Stimulated activated CD4-positive, alpha-beta T cell treated with anti-CD3 and anti-CD28 coated beads, TNF-alpha, amount 100 ng/mL, for 24 hours (primary cell): ENCODE measurements around the gene VARS2.
A peak's percentile ranks its signal among the peaks of the same experiment; 100 is the strongest.

Experiments used
- DNase-seq, 3 experiments: peaks; one replicate each; pipeline ENCODE4 v3.0.0-alpha.2; 2020; ENCODE audit warnings: low read depth in 3 of 3

The VARS2 gene

DNA sequence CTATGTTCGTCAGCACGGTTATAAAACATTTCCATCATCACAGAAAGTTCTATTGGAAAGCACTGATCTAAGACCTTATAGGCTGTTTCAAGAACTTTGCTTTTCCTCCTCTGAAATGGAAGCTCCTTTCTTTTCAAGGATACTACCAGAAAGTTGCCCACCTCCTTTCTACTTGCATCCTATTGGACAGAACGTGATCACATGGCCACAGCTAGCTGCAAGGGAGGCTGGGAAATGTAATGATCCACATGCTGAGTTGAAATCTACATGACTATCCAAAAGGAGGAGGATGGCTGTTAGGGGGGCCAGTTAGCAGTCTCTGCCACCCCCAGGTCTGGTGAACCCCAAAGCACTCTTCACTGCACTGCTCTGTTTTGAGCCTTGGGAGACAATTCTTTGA is 14.6 kb downstream of the VARS2 start:
- no peak for DNase-seq

DNA sequence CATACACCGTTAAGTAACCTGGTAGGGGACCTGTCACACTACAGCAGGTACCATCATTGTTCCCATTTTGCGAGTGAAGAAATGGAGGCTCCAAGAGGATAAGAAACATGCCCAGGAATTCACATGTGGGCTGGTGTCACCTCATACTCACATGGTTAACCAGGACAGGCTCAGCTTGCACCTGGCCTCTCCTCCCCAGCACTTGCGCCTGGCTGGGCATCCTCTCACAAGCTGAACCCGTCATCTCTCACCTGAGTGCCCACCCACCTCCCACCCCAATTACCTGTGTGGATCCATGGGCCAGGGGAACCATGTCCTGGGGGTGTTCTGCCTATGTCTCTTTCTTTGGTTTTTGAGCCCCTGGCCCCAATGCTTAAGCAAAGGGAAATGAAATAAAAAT is 16.5 kb downstream of the VARS2 start:
- no peak for DNase-seq

- no peak for DNase-seq
Observed at GRCh38 chr6:30931272-30931671, 17.2 kb downstream of the VARS2 start.

GRCh38 chr6:30931969-30932645 is 18.1 kb downstream of the VARS2 start, which contains the start of gene SFTA2:
TSS of gene SFTA2 (minus strand) at chr6:30932170. CDS start at chr6:30932096, 74 bp downstream.
- no peak for DNase-seq

DNA sequence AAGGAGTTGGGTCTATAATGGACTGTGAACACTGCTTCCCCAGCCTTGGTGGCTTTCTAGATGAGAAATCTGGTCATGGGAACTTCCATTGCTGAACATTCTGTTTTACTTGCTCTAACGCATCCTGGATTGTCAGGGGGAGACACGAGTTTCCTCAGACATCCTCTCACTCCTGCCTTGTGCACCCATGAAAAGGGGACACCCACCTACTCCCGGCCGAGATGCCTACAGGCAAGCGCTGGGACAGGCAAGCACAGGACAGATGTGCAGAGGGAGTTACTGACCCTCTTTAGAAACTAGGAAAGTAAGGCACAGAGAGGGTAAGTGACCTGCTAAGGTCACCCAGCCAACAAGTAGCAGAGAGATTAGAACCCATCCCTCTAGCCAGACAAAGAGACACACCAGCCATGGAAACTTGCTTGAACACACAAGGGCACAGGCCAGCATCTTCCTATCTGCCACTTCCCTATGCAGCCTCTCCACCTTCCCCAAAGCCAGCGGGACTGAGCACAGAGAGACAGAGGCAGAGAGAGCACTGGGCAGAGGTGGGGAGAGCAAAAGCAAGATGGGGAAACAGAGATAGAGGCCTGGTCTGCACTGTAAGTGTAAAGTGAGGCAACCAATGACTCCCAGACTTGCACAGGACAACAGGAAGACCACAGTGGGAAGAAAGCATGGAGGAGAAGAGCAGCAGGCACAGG is 18.8 kb downstream of the VARS2 start:
- DNase-seq = no peak

DNA sequence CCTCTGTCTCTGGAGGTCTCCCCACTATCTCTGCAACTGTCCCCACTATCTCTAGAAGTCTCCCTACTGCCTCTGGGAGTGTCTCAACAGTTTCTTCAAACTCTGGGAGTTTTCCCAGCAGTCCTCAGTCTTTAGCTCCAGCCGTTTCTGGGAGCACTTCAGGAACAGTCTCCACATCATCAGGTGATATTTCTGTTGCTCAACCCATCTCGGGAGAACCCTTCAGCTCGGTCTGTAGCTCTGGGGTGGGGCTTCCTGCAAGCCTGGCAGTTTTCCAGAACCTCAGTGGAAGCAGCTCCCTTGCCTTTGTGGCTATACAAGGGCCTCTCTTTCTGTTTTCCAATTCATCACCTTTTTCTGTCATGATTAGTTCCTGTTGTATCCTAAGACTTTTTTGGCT is 21.0 kb downstream of the VARS2 start:
- DNase-seq = no peak

- DNase-seq = no peak
Observed at GRCh38 chr6:30937265-30937664, 23.2 kb downstream of the VARS2 start.

GRCh38 chr6:30938730-30939129 is 24.7 kb downstream of the VARS2 start:
- no peak for DNase-seq

GRCh38 chr6:30939473-30939872 is 25.4 kb downstream of the VARS2 start:
- no peak for DNase-seq

- no peak for DNase-seq
Observed at GRCh38 chr6:30940361-30940986, 26.4 kb downstream of the VARS2 start, which contains the start of gene MUCL3. TSS of gene MUCL3 (plus strand) at chr6:30940973. CDS start at chr6:30941000, 27 bp downstream.

DNA sequence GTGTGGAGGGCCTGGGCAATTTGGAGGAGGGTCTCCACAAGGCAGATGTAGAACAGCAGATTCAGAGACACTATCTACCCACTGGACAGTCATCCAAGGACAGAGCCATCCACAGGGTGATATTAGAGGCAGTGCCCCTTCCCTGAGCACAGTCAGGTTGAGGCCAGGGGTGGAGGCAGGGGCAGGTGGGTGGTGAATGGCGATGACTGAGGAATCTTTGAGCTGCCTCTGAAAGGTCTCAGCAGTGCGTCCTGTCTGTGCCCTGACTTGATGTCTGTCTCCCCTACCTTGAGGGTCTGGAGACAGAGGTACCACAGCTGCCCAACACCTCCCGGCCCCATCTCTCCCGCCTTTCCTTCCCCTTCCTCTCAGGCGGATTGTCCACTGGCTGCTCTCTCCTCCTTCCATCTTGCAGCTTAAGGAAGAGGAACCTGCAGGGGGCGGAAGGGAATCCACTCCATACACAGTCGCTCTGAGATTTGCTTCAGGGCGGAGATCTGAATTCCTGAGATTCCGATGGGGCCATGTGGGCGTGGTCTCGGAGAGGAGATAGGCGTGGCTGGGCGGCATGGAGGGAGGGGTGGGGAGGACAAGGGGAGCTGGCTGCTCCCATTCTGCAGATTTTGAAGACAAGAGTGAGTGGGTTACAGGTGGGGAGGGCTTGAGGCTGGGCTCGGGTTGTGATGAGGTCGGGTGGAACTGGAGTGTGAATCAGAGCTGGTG is 28.5 kb downstream of the VARS2 start:
- DNase-seq = no peak

DNA sequence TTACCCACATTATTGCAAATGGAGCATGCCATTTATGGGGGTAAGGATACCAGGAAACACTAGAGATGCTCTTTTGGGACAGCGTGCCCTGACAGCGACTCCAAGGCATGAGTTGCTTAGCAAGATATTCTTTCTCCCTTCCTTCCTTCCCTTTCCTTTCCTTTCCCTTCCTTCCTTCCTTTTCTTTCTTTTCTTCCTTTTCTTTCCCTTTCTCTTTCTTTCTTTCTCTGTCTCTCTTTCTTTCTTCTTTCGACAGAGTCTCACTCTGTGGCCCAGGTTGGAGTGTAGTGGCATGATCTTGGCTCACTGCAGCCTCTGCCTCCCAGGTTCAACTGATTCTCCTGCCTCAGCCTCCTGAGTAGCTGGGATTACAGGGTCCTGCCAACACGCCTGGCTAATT is 30.0 kb downstream of the VARS2 start:
- DNase-seq = no peak

- no peak for DNase-seq
Observed at GRCh38 chr6:30945281-30945680, 31.2 kb downstream of the VARS2 start.

- no peak for DNase-seq
Observed at GRCh38 chr6:30947231-30947630, 33.2 kb downstream of the VARS2 start.

DNA sequence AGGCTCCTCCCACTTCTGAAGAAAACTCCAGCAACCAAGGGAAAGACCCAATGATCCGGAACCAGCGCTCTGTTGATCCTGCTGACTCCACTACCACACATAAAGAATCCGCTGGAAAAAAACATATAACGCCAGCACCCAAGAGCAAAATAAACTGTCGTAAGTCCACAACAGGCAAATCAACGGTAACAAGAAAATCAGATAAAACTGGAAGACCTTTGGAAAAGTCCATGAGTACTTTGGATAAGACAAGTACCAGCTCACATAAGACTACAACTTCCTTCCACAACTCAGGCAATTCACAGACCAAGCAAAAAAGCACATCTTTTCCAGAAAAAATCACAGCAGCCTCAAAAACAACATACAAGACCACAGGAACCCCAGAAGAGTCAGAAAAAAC is 34.8 kb downstream of the VARS2 start:
- no peak for DNase-seq

DNA sequence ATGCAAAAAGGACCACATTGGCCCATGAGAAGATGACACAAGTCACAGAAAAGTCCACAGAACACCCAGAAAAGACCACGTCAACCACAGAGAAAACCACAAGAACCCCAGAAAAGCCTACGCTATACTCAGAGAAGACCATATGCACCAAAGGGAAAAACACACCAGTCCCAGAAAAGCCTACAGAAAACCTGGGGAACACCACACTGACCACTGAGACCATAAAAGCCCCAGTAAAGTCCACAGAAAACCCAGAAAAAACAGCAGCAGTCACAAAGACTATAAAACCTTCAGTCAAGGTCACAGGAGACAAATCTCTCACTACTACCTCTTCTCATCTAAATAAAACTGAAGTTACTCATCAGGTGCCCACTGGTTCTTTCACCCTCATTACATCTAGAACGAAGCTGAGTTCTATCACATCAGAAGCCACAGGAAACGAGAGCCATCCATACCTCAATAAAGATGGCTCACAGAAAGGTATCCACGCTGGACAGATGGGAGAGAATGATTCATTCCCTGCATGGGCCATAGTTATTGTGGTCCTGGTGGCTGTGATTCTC is 38.0 kb downstream of the VARS2 start:
- DNase-seq = no peak

- no peak for DNase-seq
Observed at GRCh38 chr6:30954631-30955366, 40.8 kb downstream of the VARS2 start.

GRCh38 chr6:30955367-30956042 is 41.5 kb downstream of the VARS2 start:
- peak; percentile 46 to 83 (median 64) for DNase-seq

GRCh38 chr6:30957716-30958115 is 43.7 kb downstream of the VARS2 start:
- no peak for DNase-seq

GRCh38 chr6:30960907-30961673 is 47.1 kb downstream of the VARS2 start:
- no peak for DNase-seq
